ENCODE data around the gene GALNT12.

DNA sequence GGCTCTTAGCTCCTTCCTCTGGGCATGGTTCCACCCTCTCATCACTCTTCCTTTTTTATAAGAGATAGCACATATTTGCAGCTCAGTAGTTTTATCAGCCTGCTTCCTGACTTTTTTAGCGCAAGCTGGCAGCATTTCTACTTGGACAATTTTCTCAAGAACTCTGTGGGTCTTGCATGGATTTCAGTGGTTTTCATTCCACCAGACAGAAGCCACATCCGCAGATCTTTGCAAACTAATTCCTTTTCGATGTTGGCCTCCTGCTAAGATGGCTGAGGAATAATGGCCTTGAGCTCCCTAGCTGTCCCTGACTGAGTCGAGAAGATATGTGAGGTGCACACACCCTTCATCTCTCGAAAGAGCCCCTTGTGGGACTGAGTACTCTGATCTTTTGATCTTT is 49.5 kb downstream of the GALNT12 start:
- TF ChIP-seq, protein P1, sequence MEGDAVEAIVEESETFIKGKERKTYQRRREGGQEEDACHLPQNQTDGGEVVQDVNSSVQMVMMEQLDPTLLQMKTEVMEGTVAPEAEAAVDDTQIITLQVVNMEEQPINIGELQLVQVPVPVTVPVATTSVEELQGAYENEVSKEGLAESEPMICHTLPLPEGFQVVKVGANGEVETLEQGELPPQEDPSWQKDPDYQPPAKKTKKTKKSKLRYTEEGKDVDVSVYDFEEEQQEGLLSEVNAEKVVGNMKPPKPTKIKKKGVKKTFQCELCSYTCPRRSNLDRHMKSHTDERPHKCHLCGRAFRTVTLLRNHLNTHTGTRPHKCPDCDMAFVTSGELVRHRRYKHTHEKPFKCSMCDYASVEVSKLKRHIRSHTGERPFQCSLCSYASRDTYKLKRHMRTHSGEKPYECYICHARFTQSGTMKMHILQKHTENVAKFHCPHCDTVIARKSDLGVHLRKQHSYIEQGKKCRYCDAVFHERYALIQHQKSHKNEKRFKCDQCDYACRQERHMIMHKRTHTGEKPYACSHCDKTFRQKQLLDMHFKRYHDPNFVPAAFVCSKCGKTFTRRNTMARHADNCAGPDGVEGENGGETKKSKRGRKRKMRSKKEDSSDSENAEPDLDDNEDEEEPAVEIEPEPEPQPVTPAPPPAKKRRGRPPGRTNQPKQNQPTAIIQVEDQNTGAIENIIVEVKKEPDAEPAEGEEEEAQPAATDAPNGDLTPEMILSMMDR (conservative IDR thresholded peaks at IDR 0.05; ENCODE audit: low read depth, low read length) = no peak
- TF ChIP-seq EZH2 (IDR thresholded peaks at IDR 0.05; ENCODE audit: low read length, unreplicated experiment) = no peak
